Stimulated activated CD4-positive, alpha-beta T cell treated with anti-CD3 and anti-CD28 coated beads, Interleukin-15, amount 100 ng/mL, for 24 hours (primary cell): ENCODE data around the gene ZBTB7A.
A peak's percentile ranks its signal among the peaks of the same experiment; 100 is the strongest.

Experiments used
- DNase-seq: peaks from one replicate; pipeline ENCODE4 v3.0.0-alpha.2; 2020

The ZBTB7A gene

DNA sequence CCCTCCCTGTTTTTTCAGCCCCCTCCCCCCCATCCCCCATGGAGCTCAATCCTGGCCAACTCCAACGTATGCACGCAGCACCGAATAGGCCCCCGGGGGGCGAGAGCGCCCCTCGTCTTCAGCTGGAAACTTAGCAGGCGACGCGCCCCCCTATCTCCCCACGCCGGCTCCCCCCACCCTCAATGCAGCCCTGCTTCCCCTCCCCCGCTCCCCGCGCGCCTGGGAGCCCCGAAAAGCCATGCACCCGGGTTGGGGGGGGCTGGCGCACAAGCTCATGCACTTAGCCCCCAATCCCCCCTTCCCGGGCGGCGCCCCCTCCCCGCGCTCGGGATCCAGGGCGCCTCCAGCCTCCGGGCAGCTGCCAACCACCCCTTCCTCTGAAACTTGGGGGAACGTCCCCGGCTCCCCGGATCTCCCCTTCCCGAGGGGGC is 508 bp downstream of the ZBTB7A start:
- DNase-seq = peak; percentile 66

DNA sequence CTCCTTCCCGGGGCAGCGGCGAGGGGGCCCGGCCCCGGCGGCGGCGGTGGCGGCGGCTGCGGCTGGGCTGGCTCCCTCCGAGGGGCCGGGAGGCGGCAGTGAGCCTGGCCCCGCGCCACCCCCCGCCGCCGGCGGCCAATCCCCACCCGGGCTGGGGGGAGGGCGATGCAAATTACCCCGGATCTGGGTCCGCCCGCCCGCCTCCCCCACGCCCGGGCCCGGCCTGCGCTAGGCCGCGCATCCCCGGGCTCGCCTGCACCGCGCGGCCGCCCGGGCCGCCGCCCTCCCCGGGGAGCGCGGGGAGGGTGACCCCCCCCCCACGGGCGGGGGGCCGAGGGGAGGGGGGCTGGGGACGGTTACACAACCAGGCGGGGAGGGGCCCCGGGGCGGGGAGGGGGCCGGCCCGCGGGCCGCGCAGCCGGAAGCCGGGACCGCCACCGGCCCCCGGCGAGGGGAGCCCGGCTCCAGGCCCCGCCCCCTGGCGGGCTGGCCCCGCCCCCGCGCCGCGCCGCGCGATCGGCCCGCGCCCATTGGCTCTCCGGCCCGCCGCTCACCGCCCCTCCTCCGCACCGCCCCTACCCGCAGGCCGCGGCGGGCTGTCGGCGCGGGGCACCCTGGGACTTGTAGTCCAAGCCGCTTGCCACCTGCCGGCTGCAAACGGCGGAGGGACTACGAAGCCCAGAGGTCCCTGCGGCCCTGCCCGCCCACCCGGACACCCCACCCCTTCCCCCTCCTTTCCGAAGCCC is 1.1 kb downstream of the ZBTB7A start:
- DNase-seq = peak; percentile 97

DNA sequence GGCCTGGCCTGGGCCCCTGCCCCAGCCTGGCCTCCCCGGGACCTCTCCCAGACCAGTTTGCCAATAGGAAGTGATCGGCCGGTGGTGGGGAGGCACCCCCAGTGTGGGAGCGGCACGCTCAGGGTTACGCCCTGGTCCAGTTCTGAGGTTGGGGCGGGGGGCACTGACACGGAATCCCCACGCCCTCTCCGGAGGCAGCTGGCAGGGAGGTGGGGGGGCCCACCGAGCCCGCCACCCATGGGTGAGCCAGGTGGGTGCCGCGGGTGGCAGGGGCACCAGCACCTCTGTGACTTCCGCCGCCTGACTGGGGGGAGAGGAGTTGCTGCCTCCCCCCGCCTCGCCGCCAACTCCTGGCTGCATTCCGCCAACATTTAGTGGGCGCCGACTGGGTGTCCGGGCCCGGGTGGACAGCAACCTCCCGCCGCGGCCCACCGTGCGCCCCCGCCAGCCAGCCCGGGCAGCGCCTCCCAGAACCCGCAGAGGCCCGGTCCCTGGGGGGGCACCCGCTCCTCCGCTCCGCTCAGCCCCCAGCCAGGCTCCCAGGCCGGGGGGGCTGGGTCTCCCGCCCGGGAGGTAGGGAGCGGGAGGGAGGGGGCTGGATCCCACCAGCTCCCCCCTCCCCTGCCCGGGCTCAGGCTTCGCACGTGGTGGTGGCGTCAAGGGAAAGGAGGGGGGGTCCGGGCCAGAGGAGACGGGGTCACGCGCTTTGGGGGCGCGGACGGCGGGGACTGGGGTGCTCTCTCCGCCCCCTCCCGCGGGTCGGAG is 2.0 kb downstream of the ZBTB7A start:
- peak; percentile 57 for DNase-seq

DNA sequence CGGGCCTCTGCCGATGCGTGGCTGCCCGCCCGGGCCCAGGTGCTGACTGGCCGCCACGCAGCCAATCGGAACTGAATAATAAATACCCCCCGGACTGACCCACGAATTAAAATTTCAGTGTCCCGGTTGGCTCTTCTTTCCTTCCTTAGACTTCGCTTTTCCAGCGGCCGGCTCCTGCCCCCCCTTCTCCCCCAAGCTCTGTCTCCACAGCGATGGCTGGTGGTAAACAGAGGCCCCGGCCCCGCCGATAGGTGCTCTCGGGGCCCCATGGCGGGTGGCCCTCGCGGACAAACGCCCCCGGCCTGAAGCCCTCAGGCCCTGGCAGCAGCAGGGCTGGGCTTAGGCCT is 2.6 kb downstream of the ZBTB7A start:
- DNase-seq = no peak

DNA sequence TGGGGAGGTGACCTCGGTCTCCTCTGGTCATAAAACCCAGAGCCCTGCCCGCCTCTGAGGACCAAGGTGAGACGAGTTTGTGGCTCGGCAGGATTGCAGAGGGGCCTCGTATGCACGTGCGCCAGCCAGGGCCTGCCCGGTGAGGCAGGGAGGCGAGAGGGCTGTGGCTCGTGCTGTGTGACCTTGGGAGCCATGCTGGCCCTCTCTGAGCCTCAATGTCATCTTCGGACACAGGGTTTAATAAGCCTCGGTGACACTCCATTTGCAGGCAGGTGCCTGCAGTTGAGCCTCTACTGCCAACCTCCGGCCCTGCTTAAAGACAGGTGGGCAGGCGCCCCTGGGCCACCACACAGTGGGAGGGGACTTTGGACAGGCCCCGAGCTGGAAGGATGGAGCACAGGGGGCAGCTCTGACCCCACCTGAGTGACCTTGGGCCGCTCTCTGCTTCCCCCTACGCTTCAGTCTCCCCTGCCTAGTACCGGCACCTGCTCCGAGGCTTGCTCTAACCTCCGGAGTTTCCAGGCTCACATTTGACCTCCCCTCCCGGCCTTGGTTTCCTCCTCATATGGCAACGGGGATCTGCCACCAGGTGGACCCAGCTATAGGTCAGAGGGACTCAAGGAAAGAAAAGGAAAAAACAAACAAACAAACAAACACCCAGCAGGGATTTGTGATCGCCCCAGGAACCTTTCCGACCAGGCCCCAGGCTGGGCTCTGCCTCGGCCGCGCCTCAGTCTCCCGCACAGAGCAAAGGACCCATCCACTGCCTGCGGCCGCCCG is 3.1 kb downstream of the ZBTB7A start:
- DNase-seq = no peak

DNA sequence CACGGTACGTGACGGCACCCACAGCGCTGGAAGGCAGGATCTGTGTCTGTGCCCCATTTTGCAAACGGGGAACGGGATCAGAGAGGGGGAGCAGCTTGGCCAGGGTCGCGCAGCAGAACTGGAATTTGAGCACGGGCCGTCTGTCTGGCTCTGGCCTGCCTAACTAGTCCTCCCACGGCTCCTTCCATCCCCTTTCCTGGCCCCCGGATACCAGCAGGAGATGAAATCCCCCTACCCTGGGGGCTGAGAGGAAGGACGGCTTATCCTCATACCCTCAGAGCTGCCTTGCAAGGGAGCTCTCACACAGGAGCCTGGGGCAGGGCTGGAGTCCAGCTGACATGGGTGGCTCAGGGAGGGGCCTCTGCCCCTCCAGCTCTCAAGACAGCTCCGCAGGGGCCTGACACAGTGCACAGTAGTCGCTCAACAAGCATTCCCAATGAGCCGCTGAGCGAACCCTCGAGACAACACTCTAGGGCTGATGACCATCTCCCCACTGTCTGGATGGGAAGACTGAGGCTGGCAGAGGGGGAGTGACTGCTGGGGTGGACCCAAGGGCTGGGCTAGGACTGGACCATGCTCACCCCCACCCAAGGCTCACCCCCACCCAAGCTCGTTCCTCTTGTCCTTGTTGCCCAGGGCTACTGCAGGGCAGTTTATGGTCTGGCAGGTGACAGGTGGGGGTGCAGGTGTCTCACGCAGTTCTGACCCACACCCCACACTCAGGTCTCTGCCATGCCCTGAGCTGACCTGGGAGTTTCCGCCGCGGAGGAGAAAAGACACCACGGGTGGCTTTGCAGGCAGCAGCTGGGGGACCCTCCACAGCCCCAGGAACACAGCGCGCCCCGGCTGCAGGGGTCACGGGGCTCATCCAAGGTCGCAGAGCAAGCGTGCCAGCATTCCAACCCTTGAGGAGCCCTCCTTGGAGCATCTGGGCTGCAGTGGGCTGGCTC is 4.0 kb downstream of the ZBTB7A start:
- DNase-seq = no peak

DNA sequence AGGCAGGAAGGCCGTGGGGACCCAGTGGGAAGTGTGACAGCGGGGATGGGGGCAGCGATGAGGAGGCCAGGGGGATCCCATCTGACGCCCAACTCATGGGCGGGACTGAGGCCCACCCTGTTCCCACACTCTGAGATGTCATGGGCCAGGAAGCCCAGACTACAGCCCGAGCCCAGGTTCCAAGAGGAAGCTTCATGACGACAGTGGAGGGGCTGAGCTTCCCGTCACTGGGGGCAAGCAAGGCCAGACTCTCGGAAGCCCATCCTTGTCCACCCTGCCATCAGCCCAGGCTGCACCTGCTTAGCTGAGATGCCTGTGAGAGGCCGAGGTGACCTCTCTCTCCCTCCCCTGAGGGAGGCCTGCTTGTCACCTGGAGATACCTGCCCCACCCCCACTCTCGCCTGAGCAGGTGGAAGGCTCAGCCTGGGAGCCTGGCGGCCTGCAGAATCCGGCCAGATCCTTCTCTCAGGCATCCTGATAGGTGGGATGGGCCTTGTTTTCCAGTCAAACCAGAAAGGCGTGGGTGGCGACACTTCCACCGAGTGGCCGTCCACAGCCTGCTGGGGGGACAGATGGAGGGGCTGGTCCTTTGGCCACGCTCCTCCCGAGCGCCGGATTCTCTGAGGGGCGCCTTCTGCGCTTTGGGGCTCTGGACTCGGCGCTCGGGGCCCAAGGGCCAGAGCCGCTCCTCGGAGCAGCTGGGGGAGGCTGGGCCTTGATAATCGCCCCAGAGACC is 4.8 kb downstream of the ZBTB7A start:
- DNase-seq = no peak

DNA sequence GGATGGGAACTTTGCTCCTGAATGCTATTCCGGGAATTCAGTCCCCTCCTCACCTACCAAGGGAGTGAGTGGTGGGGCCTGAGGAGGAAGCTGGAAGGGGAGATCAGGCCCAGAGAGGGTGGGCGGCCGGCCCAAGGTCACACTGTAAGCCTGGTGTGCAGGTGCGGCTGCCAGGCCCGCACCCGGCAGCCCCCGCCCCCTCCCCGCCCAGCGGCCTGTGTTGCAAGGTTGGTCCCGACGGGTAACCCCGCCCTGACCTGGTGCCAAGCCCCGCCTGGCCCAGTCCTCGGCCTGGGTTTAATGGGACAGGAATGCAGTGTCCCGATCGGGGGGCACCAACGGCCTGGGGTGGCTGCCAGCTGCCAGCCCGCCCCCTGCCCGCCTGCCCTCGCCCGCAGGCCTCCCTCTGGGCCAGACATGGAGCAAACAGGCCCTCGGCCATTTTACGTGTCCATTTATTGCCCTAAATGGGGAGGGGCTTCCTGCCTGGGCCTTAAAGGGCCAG is 5.5 kb downstream of the ZBTB7A start:
- DNase-seq = peak; percentile 50

DNA sequence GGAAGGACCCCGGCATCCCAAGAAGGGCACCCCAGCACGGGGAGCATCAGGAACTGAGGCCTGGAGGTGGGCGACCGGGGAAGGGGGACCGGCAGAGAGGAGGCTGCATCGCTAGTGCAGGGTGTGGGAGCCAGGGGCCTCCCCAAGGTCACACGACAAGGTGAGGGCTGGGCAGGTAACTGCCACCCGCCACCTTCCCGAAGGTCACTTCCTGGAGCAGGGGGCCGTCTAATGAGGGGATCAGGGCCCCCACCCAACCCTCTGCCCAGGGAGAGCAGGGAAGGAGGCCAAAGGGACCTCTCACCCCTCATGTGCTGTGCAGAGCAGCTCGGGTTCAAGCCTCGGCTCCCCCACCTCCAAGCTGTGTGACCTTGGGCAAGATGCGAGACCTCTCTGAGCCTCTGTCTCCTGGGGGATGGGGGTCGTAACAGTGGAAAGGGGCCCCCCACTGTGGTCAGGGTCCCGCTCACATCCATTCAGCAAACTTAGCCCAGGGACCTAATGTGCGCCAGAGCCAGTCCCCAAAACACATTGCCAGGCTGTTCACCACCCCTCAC is 6.0 kb downstream of the ZBTB7A start:
- DNase-seq = no peak

DNA sequence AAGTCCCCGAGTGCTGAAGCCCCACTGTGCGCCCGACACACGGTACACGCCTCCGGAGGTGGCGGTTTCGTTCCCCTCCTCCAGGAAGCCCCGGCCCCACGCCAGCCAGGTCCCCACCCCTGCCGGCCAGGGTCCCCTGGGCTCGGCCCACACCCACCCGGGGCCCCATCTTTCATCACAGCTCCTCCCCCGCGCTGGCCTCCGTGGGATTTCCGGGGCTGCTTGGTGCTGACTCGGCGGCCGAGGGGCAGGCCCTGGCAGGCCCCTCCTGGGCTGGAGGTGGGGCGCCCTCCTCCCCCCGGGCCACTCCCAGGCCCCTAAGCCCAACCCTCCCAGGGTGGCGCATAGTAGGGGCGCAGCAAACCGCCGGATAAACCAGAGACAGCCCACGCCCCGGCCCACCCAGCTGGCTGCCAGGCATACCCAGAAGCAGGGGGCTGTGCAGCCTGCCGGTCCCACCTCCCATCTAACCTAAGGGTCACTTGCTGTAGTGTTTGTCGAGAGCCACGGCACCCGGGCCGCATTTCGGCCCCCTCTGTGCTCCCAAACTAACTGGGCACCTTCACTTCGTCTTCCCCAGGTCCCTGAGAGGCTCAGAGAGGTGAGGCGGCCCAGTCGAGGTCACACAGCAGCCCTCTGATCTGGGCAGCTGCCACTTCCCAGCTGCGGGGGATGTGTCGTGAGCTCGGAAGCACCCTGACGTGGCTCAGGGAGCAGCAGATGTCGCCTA is 6.6 kb downstream of the ZBTB7A start:
- peak; percentile 57 for DNase-seq

DNA sequence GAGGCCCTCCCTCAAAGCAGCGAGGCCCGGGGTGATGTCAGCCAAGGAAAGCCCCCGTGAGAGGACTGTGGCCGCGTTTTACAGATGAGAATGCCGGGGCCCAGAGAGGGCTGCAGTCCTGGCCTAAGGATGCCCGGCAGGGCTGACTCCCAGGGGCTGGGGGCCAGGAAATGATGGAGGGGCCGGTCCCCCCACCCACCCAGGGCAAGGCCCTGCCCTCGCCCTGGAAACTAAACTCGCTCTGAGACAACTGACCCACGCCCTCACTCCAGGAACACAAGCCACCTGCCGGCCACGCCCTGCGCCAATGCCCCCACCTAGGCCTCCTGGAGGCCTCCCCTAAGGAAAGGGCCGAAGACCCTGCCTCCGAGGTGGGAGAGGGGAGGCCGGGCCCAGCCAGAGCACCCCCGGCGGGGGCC is 7.2 kb downstream of the ZBTB7A start:
- no peak for DNase-seq

DNA sequence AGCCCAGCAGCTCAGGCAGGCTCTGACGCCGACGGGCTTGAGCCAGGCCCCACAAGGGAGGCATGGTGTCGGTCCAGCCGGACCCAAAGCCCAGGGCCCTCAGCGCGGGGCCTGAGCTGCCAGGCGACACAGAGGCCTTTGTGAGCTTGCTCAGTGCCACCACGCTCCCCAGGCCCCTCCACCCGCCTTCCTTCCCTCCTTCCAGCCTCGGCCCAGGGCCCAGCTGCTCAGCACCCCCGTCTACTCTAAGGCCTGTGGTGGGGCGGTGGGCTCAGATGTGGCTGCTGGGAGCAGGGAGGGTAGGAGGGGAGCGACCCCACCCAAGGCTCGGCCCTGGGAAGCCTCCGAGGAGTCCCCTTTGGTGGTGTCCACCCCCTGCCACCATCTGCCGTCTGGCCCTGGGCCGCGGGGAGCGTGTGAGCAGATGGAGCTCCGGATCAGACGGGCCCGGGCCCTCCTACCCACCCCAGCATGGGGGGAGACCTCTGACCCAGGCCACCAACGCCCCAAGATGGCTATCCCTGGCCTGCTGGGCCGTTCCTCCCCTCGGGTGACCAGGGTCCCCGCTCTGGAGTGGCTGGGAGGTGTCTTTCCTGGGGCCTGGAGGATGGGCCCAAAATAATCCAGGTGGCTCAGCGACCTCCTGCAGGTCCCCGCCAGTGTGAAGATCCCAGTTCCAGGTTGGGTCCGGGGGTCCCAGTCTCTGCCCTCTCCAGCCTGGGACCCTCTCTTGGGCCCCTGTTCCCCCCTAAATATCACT is 7.8 kb downstream of the ZBTB7A start:
- DNase-seq = no peak

DNA sequence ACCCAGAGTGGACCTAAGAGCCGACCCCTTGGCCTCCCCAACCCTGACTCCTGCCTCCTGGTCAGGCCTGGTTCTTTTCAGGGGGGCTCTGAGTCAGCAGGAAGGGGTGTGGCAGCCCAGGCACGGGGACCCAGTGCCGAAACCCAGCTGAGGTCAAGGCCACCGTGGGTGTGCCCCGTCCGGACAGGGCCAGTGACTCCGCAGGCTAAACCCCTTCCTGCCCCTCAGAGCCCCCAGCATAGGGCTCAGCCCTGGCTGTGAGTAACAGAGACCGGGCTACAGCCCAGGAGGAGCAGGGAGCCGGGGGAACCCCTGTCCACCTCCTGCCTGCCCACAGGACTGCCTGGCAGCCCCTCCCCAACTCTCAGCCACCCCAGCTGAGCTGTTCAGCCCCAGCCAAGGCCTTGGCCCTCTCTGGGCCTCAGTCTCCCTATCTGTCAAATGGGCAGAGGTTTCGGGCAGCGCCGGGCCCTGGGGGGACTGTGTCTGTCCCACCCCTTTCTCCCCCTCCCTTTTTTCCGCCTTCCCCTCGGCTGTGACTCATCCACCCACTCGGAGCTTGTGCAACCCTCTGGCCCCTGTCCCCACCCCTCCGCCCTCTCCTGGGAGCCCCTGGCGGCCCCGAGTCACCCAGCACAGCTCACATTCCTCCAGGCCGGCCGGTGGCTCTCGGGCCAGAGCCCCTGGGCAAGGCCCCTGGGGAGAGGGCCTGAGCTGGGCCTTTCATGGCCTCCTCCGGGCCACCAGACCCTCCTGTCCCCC is 8.6 kb downstream of the ZBTB7A start:
- peak; percentile 74 for DNase-seq

DNA sequence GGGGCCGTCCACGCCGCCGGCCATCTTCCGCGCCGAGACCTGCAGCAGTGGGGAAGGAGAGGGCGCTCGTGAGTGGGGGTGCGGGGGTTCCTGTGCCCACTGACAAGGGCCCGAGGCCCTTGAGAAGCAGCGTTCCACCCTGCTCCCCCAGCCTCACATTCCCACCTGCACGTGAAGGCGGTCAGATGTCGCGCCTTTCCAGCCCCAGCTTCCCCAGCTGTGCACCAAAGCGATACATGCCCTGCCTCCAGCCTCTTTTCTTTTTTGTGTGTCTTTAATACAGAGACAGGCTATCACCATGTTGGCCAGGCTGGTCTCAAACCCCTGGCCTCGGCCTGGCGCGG is 11.5 kb downstream of the ZBTB7A start:
- no peak for DNase-seq

DNA sequence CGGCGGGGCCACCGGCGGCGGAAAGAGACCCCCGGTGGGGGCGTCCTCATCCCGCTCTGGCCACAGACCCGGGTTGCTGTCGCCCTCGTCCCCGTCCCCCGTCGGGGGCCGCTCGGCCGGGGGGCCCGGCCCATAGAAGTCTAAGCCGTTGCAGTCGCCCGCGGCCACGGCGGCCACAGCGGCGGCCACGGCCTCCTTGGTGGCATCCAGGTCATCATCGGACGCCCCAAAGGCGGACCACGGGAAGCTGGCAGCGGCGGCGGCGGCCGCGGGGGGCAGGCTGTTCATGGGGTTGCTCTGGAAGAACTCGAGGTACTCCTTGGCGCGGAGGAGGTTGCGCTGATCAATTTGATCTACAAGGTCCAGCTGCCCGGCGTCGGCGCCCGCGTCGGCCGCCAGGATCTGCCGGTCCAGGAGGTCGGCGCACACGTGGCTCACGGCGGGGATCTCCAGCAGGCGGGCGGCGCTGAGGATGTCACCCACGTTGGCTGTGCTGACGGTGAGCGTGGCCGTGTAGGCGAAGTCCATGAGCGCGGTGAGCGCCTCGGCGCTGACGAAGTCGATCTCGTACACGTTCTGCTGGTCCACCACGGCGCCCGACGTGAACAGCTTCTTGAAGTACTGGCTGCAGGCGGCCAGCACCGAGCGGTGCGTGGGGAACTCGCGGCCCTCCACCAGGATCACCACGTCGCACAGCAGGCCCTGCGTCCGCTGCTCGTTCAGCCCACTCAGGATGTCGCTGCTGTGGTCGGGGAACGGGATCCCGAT is 12.1 kb downstream of the ZBTB7A start:
- DNase-seq = no peak

DNA sequence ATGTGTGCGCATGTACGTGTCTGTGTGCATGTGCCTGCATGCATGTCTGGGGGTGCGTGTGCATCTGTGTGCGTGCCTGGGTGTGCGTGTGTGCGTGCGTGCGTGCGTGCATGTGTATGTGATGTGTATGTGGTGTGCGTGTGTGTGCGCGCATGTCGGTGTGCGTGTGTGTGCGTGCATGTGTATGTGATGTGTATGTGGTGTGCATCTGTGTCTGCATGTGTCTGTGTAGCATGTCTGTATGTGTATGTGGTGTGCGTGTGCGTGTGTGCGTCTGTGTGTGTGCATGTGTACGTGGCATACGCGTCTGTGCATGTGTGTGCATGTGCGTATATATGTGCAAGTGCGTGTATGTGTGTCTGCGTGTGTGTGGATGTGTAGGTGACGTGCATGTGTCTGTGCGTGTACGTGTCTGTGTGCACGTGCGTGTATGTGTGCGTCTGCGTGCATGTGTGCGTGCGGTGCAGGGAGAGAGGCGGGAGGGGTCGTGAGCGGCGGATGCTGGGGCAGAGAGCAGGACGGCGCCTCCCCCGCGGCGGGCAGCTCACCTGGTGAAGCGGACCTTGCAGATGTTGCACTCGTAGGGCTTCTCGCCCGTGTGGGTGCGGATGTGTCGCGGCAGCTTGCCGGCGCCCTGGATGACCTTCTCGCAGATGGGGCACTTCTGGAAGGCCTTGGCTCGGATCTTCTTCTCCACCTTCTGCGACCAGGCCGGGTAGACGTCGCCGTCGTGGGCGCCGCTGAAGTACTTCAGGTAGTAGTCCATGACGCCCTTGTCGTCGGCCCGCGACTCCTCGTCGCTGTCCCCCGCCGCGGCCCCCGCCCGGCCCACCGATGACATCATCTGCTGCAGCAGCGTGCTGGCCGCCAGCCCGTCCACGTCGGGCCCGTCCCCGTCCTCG is 13.0 kb downstream of the ZBTB7A start:
- no peak for DNase-seq

DNA sequence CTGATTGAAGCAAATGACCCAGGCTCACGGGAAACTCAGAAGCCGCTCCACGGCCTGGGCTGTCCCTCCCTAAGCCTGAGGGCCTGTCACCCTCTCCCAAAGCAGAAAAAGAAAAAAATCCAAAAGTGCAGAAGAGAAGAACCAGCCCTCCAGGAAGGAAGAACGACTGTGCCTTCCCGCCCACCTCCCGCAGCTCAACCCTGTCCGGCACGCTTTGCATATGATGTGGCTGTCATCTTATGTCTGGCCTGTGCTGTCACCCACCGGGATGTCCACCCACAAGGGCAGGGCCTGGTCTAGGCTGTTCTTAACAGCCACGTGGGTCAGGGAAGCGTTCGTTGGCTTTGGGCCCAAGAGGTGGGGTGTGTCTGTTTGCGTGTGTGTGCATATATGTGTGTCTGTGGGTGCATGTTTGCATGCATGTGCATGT is 13.7 kb downstream of the ZBTB7A start:
- no peak for DNase-seq
